HL-60 (cell line): ENCODE data around the gene E2F8.
"Not testable (repeated sequence)": the region's sequence is repeated elsewhere in the genome, so short reads cannot be mapped to it uniquely, and the experiment has no call there.

Experiments used
- DNase-seq, 2 experiments: peaks; one replicate each; pipeline ENCODE4 v3.0.0-alpha.2; 2010 to 2020; ENCODE audit warnings: low read depth in 1 of 2, low spot score in 1 of 2
- H3K27ac ChIP-seq: fragments of 250-450 bp; sonication (Bioruptor Pico); replicated peaks from 2 replicates; pipeline ENCODE4 v1.5.1; 2020; ENCODE audit warnings: mild to moderate bottlenecking, moderate library complexity
- H3K27me3 ChIP-seq: fragments of 250-450 bp; sonication (Bioruptor Pico); 2 replicates; pipeline ENCODE4 v1.5.1; 2021; ENCODE audit warnings: mild to moderate bottlenecking, moderate library complexity; ENCODE audit not compliant: insufficient read depth, poor library complexity, severe bottlenecking
- H3K4me3 ChIP-seq: replicated peaks from 2 replicates; pipeline ENCODE4 v1.5.1; 2011; ENCODE audit warnings: mild to moderate bottlenecking, control low read depth, low read length; ENCODE audit not compliant: insufficient read depth
- CTCF ChIP-seq: IDR thresholded peaks from one replicate; pipeline ENCODE4 v1.5.1; 2011; ENCODE audit warnings: low read length, control low read depth, inconsistent platforms; ENCODE audit not compliant: insufficient read depth
- GABPA ChIP-seq: IDR thresholded peaks from 2 replicates; pipeline ENCODE4 v1.6.1; 2012; ENCODE audit warnings: low read depth
- POLR2AphosphoS5 ChIP-seq: IDR thresholded peaks from 2 replicates; pipeline ENCODE4 v1.6.1; 2012; ENCODE audit warnings: low read depth
- REST ChIP-seq: IDR thresholded peaks from 2 replicates; pipeline ENCODE4 v1.6.1; 2012; ENCODE audit warnings: low read depth; ENCODE audit not compliant: insufficient replicate concordance
- SPI1 ChIP-seq: IDR thresholded peaks from 2 replicates; pipeline ENCODE4 v1.6.1; 2012; ENCODE audit warnings: low read depth, mild to moderate bottlenecking, borderline replicate concordance

E2F8 gene

GRCh38 chr11:19275496-19275895 is 34.8 kb upstream of the E2F8 start:
- Histone ChIP-seq H3K4me3 (no peak overlapping the region), H3K27me3 (peaks cover 4% of the 10 kb centered on the region), H3K27ac (no peak overlapping the region)
- no peak for DNase-seq
- TF ChIP-seq GABPA = no peak
- TF ChIP-seq REST = no peak
- no peak for TF ChIP-seq POLR2AphosphoS5
- no peak for TF ChIP-seq CTCF
- TF ChIP-seq SPI1 = no peak

- not testable (repeated sequence) for H3K27ac ChIP-seq, DNase-seq, H3K4me3 ChIP-seq, H3K27me3 ChIP-seq
Measured at GRCh38 chr11:19273219-19273618, 32.5 kb upstream of the E2F8 start.

GRCh38 chr11:19268909-19269308 is 28.2 kb upstream of the E2F8 start:
- no peak for DNase-seq
- H3K4me3 ChIP-seq = no peak overlapping the region
- no peak for TF ChIP-seq SPI1
- no peak for TF ChIP-seq POLR2AphosphoS5
- no peak for TF ChIP-seq CTCF
- no peak for TF ChIP-seq REST
- no peak for TF ChIP-seq GABPA
- no peak overlapping the region for H3K27ac ChIP-seq
- H3K27me3 ChIP-seq = peaks cover 10% of the 10 kb centered on the region

- Histone ChIP-seq H3K27me3 (peaks cover 10% of the 10 kb centered on the region), H3K27ac (no peak overlapping the region), H3K4me3 (no peak overlapping the region)
- no peak for DNase-seq
- TF ChIP-seq POLR2AphosphoS5 (no peak), SPI1 (no peak), GABPA (no peak), REST (no peak), CTCF (no peak)
Measured at GRCh38 chr11:19267567-19267966, 26.8 kb upstream of the E2F8 start.
